GM21381 (cell line): ENCODE measurements around the gene INPP4A.
"Not testable (repeated sequence)": the region's sequence is repeated elsewhere in the genome, so short reads cannot be mapped to it uniquely, and the experiment has no call there.

Experiments used
- ATAC-seq: cut with Tn5 transposase; IDR thresholded peaks from one replicate; pipeline ENCODE4 v1.9.1; 2021; ENCODE audit warnings: mild to moderate bottlenecking, moderate library complexity; ENCODE audit not compliant: unreplicated experiment

The INPP4A gene

DNA sequence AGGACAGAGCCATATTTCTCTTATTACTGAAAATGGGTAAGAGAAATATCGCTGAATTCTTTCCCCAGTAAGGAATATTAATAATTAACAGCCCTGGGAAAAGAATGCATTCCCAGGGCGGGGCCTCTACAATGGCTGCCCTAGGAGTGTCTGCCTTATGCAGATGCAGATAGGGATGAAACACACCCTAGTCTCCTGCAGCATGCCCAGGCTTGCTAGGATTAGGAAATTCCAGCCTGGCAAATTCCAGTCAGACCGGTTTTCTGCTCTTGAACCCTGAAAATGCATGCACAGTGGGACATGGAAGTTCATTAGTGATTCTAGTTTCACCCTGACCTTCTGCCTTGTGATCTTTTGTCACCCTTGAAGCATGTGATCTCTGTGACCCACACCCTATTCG lies 9.0 kb upstream of the INPP4A start:
- not testable (repeated sequence) for ATAC-seq

DNA sequence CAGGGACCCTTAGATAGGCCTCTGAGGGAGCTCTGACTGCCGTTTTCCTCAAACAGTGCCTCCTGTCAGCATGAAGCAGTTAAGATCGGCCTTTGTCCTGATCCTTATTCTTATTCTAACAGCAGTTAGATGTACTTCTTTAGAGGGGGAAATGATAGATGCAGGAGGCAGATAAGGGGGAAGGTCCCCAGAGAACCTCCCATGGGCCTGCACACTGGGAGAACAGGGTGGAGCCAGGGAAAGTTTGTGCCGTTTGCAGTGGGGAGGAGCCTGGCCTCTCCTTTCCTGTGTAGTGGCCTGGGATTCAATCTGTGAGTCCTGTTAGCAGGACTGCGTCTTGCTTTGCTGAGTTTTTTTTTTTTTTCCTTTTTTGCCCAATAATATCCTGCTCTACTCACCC lies 7.9 kb upstream of the INPP4A start:
- no peak for ATAC-seq

DNA sequence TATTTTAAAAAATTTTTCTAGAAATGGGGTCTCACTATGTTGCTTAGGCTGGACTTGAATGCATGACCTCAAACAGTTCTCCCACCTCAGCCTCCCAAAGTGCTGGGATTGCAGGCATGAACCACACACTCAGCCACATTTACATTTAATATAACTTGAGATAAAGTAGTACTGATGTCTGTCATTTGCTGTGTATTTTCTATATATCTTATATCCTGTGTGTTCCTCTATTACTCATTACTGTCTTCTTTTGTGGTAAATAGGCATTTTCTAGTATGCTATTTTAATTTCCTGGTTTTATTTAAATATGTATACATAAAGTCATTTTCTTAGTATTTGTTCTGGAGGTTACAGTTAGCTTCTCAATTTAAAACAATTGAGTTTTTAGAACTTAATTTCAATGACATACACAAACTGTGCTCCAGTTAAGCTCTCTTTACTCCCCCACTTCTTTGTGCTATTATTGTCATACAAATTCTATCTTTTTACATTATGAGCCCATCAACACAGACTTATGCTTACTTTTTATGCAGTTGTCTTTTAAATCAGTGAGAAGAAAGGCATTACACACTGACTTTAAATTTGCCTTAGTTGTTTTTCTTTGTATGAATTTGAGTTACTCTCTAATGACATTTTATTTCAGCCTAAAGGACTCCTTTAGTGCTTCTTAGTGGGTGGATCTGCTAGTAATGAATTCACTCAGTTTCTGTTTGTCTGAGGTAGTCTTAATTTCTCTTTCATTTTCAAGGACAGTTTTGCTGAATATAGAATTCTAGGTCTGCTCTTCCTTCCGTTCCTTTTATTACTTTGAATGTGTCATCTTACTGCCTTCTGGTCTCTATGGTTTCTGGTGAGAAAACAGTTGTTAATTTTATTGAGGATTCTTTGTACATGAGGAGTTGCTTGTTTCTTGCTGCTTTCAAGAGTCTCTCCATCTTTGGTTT lies 6.2 kb upstream of the INPP4A start:
- ATAC-seq, result peak; percentile 77

DNA sequence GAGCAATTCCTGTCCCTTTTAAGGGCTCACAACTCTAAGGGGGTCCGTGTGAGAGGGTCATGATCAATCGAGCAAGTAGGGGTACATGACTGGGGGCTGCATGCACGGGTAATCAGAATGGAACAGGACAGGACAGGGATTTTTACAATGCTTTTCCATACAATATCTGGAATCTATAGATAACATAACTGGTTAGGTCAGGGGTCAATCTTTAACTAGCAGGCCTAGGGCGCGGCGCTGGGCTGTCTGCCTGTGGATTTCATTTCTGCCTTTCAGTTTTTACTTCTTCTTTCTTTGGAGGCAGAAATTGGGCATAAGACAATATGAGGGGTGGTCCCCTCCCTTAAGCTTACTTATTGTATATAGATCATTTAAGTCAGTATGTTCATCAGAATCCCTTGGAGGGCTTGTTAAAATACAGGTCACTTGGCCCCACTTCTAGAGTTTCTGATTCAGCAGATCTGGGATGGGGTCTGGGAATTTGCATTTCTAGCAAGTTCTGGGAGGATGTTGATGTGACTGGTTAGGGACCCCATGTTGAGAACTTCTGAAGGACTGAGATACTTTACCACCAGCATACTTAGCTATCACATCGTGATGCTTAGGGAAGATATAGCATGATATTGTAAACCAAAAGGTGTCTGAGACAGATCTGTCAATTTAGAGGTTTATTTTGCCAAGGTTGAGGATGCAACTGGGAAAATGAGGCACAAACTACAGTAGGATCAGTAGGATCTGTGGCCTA lies 2.8 kb upstream of the INPP4A start:
- no peak for ATAC-seq

DNA sequence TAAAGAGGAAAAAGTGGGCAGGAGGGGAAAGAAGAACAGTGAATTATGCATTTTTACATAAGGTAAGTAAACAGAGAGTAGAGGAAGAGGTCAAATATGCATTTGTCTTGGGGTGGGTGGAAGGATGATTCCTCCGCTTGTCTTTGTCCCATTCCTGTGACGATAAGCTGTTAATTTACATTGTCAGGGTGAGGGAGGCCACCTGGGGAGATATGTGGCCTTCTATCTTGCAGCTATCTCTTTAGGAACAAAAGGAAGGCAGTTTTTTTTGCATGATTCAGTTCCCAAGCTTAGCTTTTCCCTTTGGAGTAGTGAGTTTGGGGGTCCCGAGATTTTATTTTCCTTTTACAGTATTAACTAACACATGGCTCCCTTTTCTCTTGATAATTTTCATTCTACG lies 2.2 kb upstream of the INPP4A start:
- no peak for ATAC-seq

DNA sequence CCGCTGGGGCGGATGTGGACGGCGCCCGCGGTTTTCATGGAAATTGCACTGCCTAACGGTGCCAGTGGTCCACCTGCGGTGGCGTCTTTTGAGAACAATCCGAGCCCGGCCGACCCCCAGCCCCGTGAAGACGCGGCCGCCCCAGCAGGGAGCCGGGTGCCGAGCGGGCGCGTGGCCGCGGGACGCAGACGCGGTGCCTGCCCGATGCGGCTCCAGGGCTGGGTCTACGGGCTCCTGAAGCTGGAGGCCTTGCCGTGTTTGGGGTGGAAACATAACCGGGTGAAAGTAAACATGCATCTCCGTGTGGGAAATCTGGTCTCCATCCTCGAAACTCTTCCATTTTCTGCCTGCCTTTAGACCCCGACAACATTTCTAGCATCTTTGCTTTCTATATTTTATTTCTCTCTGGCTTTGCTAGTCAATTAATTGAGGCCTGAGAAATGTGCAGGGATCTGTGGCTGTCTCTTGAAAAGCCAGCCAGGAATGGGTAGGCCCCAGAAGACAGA lies 572 bp downstream of the INPP4A start:
- peak; percentile 26 for ATAC-seq

DNA sequence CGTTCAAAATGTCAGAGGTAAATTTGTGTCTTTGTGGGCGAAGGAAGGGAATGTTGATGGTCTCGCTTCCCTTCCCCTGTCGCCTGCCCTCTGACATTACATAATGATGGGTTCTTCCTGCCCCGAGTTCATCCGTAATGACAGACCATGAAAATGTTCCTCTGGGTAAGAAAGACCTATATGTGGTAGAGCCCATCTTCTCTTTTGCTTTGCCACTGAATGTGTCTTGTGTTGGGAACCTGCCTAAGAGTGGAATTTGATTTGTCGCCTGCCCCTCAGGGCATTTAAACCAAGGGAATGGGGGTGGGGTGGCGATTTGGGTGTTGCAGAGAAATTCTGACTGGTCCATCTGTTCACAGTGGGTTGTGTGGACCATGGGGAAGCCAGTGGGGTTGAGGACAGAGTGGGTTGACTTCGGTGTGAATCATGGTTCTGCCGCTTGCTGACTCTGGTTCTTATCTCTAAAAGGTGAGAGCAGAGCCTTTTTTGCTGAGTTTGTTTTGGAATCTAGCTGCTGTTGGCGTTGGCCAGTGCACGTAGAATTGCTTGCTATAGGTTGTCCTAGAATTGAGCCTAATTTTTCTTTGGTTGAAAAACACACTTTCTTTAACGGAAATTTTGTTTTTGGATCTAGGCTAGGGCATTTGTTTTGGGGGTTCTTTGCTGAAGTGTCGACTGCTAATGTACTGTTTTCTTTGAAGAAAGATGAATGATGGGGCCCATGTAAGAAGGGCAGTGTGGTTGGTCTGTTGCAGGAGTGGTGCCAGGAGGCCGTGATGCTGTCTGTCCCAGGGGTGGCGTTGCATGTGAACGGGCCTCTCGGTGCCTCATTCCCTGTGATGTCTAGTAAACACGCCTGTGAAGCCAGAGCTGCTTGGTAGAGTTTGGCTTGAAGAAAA lies 1.3 kb downstream of the INPP4A start:
- no peak for ATAC-seq

DNA sequence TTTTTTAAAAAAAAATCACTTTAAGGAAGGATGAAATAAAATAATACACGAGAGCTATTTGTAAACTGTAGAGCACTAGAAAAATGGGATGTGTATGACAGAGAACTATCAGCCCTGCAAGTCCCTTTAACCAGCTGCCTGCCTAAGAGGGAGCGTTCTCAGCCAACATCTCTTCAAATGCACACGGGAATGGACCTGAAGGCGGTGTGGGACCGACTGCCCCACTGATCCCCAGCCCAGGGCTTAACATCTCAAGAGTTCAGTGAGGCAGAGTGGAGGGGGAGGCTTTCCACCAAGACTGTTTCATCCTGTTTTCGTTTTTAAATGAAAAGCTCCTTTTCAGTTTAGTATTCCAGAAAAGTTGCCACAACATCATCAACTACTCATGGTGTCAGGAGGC lies 2.2 kb downstream of the INPP4A start:
- no peak for ATAC-seq

DNA sequence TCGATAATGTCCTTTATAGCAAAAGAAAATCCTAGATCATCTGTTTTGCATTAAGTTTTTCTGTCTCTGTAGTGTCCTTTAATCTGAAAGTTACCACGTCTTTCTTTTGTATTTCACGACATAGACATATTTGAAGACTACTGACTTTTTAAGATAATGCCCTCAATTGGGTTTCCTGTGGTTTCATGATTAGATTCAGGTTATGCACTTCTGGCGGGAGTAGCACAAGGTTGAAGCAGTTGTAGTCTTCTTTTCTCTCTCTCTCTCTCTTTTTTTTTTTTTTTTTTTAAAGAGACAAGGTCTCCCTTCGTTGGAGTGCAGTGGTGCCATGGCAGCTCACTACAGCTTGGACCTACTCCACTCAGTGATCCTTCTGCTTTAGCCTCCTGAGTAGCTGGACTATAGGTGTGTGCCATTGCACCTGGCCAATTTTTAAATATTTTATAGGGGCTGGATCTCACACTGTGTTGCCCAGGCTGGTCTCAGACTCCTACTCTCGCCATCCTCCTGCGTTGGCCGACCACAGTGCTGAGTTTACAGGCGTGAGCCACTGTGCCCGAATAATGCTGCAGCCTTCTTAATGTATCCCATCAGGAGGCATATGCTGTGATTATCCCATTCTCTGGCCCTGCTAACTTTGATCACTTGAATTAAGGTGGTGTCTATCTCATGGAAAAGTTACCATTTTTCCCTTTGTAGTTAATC lies 3.9 kb downstream of the INPP4A start:
- ATAC-seq, result no peak

DNA sequence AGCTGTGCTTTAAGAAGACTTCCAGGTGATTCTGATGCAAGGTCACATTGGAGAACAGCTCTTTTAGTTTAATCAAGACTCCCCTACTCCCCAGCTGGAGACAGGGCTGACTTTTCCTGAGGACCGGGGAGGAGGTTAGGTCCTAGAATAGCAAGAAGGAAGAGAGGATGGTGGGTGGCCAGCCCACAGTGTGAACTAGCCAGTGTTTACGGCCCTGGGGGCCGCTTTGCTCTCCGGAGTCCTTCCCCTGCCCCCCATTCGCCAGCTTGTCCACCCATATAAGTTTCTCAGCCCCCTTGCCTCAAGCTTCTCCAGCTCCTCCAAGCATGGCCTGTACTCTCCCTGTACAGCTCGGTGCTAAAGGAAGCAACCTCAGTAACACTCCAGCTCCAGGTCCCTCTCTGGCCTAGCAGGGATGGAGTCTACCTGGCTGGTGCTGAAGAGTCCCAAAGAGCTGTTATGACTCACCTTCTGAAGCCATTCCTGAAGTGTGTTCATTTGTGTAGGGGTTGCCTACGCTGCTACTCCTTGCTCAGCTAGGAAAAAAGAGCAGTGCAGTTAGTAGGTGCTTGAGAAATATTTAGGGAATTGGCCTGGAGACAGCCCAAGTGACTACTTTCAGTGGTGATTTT lies 7.9 kb downstream of the INPP4A start:
- no peak for ATAC-seq

DNA sequence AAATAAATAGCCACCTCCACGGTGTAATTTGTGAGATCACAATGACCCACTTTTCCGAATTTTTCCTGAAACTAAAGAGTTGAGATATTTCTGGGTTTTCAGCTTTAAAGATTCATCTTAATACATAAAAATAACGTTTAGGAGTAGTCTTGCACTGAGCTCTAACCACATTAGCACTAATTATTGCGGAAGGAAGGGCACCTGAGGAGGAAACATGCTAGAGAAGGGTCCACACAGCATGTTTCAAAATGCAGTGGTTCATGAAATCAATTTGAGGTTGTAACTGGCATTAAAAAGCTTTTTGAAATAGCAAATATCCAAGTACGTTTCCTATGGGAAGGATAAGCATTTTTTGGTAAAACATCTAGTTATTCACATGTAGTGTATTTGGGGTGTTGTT lies 8.4 kb downstream of the INPP4A start:
- no peak for ATAC-seq

DNA sequence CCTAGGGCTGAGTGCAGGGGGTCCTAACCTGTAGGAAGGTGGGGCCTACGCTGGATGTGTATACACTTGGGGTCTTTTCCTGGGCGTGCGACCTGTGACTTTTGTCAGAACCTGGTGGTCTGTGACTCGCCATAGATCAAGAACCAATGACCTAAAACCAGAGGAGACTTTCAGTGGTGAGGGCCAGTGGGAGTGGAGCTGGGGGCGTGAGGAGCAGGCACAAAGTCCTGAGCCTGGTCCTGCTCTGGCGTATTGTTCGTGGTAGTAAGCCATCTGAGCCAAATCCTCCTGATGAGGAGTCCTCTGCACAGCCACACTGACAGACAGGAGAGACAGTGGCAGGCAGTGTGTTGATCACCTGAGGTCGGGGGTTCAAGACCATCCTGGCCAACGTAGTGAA lies 8.9 kb downstream of the INPP4A start:
- ATAC-seq, result no peak

DNA sequence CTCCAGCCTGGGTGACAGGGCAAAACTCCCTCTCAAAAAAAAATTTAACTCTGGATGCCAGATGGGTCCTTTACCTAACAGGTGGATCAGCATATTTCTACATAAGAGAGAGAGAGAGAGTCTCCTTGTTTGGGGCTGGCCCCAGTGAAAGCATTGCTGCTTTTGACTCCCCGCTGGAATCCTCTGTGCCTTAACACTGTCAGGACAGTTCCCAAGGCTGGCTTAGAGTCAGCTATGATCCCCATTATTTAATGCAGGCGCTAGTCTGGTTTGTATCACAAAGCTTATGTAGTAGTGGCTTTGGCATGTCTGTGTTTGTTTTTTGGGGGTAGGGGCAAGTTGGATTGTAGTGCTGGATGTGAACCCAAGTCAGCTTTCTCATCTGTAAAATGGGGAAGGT lies 9.4 kb downstream of the INPP4A start:
- ATAC-seq, result no peak

DNA sequence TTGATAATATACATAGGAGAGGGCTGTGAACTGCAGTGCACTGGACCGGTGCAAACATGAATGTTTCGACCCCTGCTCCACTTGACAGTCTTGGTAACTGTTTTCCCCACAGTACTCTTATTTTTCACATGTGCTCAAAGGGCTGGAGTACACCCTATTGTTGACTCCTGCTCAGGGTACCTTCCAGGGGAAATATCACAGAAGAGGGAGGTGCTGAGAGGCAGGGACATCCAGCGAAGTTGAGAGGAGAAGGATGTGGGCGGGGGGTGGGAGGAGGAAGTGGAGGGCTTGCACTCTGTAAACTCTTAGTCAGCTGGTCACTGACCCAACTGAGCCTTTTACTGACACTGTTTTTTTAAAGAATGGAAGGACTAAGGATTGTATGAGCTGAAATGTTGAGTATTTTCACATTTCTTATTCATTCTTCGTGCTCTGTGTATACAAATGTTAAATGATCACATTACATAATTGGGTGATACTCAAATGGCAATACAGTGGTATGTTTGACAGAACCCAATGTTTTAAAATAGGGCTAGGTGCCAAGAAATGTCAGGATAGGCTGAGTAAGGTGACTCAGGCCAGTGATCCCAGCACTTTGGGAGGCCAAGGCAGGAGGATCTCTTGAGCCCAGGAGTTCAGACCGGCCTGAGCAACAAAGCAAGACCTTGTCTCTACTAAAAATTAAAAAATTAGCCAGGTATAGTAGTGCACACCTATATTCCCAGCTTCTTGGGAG lies 10.0 kb downstream of the INPP4A start:
- peak; percentile 30 for ATAC-seq

DNA sequence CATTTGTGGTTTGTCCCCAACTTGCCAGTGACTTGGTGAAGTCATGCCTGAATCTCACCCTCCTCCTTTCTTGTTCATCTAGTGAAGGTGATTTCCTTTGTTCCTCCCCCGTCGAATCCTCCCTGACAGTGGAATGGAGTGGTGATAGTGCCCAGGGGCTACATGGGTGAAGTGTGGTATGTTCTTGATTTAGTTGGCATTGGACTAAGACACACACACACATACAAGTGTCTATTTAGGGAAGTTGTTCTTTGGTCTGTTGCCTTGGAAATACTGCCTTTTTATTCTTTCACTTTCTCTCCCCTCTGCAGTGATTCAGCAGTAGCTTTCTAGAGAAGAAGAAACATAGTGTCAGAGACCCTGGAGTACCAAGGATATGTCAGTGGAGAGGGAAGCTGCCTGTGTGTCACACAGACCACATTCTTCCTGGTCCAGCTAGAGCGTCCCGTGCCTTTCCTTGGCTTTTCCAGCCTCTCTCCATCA lies 10.9 kb downstream of the INPP4A start:
- peak; percentile 36 for ATAC-seq

DNA sequence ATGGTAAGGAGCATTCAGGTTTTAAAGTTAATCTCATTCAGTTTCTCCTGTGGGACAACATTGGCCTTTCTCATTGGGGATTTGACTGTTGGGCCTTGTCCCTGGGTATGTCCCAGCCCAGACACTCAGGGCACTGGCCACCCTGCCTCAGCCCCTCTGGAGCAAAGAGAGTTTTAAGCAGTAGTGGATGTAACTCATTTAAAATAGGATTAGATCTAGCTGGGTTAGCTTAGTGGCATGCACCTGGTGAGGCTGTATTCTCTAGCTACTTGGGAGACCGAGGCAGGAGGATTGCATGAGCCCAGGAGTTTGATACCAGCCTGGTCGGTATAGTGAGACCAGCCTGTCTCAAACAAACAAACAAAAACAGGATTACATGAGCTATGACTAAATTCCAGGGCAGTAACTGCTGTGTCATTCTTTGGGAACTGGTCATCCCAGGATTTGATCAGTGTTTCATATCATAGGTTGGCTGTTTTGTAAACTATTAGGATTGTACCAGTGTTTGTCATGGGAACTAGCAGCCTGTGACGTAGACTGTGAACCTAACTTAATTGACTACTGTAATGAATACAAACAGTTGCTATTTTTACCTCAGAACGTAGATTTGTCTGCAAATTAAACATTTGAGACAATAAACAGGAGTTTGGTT lies 12.5 kb downstream of the INPP4A start:
- ATAC-seq, result no peak

DNA sequence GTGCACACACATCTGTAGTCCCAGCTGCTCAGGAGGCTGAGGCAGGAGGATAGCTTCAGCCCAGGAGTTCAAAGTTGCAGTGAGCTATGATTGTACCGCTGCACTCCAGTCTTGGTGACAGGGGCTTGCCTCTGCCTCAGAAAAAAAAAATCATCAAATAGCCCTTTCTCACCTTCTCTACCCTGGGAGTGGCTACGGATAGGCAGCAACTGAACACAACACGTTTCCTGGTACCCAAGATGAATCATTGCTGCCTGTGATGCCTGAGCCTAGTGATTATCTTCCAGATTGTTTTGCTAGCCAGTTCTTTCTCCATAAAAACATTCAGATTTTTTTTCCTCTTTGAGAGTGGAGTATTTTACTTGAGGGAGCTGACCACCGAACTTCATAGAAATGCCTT lies 13.5 kb downstream of the INPP4A start:
- ATAC-seq, result no peak

DNA sequence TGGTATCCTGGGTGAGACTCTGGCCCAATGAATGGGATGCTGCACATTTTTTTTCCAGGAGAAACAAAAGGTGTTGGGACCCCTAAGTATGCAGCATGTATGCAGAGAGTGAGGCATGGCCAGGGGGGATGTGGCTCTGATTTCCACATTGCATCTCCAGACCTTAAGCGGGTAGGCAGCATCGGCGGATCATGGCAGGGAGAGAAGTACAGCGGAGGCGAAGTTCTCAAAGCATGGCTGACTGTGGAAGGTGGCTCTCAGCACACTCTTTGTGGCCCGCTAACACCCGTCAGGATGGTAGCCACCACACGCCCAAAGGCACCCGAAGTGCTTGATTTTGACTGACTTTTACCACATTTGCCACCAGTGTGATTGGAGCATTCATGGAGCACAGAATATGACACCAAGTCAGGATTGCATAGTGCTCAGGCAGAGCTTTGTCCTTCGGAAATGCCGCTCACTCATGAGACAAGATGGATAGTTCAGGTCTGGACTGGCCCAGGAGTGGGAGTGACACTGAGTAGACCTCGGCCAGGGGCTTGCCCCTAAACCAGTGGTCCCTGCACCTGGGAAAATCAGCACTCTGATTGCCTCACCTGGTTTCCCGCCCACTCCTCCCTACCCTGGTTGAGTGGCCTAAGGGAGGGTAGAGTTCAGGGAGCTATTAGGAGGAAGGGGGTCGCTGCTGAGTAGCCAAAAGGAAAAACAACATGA lies 14.2 kb downstream of the INPP4A start:
- no peak for ATAC-seq
